EL (cell line): ENCODE results near the gene ZNF467.

Experiments
- DNase-seq: peaks from one replicate; pipeline ENCODE4 v3.0.0-alpha.2; 2016

The ZNF467 gene

DNA sequence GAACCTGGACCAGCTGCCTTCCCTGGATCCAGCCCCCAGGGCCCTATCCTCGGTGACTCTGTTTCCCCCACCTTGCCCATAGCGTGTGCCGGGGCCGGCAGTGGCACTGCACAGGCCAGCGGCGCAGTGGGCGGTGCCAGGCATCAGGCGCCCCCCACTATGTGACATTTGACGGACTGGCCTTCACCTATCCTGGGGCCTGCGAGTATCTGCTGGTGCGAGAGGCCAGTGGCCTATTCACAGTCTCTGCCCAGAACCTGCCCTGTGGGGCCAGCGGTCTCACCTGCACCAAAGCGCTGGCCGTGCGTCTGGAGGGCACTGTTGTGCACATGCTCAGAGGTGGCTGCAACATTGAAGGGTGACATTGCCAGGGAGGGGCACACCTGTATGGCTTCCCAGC is 12.0 kb upstream of the ZNF467 start:
- no peak for DNase-seq

DNA sequence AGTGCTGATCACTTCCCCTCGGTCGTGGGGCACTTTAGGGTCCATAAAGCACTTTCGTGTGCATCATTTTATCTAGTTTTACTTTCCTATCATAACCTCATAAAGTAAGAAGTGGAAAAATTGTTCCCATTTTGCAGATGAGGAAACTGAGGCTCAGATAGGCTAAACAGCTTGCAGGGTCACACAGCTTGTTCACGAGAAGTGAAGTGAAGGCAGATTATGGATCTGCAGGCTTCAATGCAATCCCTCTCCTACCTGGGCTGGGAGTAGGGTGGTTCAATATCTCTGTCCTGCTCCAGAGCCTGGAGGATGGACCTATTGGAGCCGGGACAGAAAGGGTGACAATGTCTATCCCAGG is 10.8 kb upstream of the ZNF467 start:
- DNase-seq, result no peak

DNA sequence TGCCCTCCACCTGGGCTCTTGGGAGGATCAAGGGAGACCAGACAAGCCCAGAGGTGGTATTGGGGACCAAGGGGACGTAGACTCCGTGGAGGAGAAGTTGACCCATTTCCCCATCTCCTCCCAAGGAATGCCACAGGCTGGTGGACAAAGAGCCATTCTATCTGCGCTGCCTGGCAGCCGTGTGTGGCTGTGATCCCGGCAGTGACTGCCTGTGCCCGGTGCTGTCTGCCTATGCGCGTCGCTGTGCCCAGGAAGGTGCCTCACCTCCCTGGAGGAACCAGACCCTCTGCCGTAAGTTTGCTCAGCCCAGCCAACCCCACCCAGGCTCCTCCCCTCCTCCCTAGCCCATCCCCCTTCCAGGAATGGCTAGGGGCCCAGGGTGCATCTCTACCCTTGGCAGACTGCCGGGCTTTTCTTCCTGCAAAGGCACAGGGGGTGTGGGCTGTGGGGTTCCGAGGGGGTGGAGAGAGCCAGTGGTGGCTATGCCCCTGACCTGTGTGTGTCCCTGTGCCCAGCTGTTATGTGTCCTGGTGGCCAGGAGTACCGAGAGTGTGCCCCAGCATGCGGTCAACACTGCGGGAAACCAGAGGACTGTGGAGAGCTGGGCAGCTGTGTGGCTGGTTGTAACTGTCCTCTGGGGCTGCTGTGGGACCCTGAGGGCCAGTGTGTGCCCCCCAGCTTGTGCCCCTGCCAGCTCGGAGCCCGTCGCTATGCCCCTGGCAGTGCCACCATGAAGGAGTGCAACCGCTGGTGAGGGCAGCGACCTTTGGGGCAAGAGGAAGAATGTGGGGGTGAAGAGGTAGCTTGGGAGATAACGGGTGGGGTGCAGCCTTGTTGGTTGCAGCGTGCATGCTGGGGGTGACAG is 10.2 kb upstream of the ZNF467 start:
- no peak for DNase-seq

DNA sequence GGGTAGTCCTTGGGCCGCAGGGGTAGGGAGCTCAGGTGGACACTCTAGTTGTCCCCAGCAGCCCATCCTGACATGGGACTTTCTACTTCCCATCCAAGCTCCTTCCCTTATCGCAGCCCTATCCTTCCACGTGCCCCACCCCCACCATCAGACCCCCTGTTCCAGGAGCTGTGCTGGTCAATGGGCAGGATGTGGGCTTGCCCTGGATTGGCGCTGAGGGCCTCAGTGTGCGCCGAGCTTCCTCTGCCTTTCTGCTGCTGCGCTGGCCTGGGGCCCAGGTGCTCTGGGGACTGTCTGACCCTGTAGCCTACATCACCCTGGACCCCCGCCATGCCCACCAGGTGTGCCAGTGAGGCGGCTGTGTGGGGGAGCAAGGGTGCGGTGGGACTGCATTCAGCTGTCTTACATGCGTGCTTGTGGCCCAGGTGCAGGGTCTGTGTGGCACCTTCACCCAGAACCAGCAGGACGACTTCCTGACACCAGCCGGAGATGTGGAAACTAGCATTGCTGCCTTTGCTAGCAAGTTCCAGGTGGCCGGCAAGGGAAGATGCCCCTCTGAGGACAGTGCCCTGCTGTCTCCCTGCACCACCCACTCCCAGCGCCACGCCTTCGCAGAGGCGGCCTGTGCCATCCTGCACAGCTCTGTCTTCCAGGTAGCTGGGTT is 9.4 kb upstream of the ZNF467 start:
- no peak for DNase-seq

DNA sequence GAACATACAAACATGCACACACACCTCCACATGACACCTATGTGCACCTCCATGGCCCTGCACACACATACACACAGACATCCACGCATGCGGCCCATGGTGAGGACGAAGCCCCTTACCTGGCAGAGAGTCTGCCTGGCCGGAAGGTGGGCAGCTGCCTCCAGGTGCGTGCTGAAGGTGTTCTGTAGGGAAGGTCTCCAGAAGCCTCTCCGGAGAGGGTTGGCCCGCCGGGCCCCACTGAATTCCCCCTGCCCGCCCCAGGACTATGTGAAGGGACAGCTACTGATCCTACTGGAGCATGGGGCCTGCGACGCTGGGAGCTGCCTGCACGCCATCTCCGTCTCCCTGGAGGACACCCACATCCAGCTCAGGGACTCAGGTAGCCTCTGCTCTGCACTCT is 8.5 kb upstream of the ZNF467 start:
- DNase-seq, result no peak

DNA sequence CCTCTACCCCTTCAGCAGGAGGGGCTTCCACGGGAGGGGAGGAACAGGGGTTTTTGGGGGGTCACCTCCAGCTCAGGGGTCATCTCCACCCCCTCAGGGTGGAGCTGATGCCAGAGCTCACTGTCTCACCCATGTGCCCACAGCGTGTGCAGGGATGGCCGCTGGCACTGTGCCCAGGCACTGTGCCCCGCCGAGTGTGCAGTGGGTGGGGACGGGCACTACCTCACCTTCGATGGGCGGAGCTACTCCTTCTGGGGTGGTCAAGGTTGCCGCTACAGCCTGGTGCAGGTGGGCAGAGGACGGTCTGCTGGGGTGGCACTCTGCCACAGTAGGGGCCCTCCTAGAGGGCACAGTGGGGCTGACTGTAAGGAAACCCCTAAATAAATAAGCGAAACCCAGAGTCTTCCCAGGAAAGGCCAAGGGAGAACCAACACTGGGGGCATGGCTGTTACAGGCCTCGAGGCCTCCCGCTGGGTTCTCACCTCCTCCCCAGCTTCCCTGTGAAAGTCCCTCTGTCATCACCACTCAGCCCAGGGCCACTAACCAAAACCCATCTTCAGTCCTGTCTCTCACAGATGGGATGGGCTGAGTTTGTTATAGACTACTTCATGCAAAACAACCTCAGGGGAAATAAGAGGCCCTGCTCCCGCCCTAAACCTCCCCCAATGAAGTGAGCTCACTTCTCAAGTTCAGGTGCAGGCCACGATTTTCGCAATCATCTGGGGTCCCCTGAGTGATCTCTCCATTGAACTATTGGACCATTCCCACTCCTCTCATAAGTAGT is 7.4 kb upstream of the ZNF467 start:
- DNase-seq, result no peak

DNA sequence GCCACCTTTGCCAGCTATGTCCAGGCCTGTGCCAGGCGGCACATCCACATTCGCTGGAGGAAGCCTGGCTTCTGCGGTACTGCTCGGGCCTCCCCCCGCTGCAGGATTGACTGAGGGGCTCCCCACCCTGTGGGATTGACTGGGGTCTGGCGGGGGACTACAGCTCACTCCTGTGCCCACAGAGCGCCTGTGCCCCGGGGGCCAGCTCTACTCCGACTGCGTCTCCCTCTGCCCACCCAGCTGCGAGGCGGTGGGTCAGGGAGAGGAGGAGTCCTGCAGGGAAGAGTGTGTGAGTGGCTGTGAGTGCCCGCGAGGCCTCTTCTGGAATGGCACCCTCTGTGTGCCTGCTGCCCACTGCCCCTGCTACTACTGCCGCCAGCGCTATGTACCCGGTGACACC is 6.7 kb upstream of the ZNF467 start:
- no peak for DNase-seq

DNA sequence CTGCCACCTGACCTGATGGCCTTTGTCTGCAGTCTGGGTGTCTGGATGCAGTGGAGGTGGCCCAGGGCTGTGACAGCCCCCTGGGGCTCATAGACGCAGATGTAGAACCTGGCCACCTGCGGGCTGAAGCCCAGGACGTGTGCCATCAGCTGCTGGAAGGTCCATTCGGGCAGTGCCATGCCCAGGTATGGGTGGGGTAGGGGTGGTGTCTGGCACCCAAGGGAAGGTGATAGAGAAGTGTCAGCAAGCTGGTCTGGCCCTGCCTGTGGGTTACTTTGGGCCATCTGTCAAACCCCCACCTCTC is 6.1 kb upstream of the ZNF467 start:
- DNase-seq, result no peak

DNA sequence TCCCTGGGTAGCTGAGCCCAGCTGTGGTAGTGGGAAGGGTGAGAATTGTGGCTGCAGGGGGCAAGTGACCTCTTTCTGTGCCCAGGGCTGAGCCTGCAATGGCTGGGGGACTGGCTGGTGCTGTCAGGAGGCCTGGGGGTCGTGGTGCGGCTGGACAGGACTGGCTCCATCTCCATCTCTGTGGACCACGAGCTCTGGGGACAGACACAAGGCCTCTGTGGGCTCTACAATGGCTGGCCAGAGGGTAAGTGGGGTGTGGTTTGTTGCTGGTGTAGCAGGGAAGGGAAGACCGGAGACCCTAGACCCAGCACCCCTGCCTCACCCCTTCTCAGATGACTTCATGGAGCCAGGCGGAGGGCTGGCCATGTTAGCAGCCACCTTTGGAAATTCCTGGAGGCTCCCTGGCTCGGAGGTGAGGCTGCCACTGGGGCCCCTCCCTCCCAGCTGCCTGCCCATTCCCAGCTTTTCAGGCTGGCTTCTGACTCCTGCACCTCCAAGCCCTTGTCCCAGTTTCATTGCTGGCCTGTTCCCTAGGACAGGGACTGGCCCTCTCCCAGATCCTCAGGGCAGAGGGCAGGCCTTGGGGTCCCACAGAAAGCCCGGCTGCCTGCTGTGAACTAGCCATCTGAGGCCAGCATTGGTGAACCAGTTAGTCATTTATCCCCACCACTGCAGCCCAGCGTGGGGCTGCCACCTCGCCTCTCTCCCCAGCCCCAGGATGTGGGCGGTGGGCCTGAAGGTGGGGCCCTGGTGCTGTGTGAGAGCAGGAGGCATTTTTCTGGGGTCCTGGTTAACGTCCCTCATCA is 5.5 kb upstream of the ZNF467 start:
- DNase-seq, result no peak

DNA sequence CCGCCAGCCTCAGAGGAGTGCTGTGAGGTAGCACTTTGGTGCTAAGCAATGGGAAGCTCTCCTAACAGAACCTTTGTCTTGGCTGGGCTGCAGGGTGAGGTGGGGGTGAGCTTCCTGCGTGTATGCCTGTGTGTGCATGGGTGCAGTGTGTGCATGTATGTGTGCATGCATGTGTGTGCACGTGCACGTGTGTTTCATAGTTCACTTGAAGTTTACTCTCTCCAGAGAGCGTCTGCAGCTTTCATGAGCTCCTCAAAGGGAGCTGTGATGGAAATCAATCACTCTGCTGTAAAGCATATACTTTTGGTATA is 4.9 kb upstream of the ZNF467 start:
- no peak for DNase-seq

DNA sequence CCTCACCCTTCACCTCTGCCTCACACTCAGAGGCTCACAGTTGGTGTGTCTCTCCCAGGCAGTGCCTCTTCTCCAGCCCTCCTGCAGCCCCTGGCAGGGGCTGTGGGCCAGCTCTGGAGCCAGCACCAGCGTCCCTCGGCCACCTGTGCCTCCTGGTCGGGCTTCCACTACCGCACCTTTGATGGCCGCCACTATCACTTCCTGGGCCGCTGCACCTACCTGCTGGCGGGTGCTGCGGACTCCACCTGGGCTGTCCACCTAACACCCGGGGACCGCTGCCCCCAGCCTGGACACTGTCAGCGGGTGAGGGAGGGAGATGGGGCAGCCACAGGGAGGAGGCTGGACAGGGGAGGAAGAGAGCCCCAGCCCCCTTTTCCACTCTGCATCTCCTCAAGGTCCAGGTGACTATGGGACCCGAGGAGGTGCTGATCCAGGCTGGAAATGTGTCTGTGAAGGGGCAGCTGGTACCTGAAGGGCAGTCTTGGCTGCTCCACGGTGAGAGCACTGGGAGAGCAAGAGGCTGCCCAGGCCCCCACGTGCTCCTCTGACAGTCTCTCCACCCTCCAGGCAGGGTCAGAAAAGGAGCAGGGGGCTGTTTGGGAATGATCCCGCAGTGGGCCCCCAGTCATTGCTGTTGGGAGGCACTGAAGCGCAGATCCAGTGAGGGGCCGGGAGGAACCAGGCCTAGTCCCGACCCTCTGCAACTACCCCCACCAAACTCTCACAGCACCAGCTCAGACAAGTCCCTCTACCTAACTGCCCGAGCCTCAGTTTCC is 4.4 kb upstream of the ZNF467 start:
- no peak for DNase-seq

DNA sequence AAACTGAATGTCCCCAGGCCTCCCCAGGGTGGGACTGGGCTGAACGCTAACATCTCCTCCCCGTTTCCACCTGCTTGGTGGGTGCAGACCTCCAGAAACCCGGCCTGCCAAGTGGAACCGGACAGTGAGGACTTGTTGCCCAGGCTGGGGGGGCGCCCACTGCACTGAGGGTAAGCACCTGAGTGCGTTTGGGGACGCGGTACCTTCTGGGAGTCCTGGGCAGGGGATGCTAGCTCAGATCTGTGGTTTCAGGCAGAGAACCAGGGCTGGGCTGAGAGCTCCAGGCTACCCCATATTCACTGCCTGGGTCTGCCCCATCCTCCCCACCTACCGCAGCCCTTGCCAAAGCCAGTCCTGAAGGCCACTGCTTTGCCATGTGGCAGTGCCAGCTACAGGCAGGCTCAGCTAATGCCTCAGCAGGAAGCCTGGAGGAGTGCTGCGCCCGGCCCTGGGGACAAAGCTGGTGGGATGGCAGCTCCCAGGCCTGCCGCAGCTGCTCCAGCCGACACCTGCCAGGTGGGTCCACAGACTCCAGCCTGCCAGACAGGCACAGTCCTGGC is 3.5 kb upstream of the ZNF467 start:
- no peak for DNase-seq

DNA sequence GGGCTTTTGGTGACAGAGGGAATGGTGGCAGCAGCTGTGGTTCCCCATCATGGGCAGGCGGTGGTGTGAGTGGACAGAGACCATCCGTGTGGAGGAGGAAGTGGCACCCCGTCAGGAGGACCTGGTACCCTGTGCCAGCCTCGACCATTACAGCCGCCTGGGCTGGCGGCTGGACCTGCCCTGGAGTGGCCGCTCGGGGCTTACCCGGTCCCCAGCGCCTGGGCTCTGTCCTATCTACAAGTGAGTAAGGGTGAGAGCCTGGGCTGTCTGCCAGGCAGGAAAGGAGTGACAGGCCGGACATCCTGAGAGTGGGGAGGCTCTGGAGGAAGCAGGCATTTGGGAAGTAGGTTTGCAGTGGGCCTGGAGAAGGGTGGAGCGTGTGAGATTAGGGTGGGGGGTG is 2.9 kb upstream of the ZNF467 start:
- peak; percentile 48 for DNase-seq

DNA sequence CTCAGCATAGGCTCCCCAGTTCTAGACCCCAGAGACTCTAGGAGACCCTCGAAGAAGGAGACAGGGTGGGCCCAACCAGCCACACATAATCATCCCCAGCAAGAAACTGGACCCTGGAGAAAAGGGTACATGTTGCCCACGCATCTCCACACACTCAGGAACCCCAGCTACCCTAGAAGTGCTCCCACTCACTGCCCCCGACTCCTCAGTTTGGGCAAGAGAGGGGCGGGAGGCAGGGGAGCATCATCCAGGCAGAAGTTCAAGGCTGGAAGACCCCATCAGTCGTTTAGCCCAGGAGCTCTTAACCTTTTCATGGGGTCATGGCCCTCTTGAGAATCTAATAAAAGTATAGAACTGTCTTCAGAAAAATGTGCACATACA is 1.8 kb upstream of the ZNF467 start:
- no peak for DNase-seq

DNA sequence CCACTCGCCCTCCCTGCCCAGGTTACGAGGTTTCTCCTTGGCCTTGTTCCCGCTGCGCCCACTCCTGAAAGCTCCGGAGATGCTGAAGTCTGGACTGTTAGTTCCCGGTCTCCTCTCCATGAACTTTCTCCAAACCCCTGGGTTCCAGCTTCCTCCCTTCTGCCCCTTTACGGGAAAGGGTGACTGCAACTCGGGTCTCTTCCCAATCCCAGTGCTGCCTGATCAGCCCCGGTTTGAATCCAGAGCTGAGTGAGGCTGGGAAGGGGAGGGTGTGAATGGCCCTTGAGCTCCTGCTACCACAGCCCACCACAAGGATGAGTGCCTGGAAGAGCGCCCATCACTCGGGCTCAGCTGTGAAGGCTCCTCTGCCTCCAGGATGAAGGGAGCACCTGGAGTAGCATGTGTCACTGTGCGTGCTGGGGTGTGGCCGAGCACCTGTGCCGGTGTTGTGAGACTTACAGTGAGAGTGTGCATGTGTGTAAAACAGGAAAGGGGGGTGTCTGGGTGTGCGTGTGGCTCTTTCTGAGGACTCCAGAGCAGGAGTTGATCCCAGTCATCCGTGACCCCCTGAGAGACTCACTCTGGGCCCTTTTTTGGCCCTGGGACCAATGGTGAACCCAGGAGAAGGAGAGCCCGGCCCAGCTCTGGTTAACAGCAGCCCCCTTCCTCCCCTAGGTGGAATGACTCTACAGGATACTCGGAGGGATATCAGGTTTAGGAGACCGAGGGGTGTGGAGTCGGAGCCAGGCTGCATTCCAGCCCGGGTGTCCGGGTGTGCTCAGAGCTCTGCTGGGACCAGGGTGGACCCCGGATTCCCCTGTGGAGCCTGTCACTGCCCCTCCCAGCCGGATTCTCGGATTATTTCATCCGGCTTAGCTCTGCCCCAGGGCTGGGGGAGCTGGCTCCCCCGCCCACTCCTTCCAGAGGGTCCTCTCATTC is 1.1 kb upstream of the ZNF467 start:
- DNase-seq, result no peak

DNA sequence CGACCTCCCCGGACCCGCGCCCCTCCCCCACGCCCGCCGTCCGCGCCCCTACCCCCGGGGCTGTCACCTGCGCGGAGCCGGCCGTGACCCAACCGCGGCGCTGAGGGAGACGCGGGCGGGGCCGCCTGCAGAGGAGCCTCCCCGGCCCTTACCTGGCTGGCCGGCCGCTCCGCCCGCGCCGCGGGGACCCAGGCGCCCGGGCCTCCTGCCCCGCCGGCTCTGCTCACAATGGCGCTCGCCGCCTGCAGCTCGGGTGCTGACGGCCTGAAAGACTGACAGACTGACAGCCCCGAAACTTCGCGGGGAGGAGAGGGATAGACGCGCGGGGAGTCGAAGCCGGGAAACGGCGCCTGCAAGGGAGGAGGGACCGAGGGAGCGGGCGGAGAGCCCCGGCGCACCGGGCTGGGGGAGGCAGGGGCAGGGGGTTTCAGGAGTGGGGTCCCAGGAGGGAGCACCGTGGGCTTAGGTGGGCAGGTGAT is 393 bp downstream of the ZNF467 start:
- no peak for DNase-seq

DNA sequence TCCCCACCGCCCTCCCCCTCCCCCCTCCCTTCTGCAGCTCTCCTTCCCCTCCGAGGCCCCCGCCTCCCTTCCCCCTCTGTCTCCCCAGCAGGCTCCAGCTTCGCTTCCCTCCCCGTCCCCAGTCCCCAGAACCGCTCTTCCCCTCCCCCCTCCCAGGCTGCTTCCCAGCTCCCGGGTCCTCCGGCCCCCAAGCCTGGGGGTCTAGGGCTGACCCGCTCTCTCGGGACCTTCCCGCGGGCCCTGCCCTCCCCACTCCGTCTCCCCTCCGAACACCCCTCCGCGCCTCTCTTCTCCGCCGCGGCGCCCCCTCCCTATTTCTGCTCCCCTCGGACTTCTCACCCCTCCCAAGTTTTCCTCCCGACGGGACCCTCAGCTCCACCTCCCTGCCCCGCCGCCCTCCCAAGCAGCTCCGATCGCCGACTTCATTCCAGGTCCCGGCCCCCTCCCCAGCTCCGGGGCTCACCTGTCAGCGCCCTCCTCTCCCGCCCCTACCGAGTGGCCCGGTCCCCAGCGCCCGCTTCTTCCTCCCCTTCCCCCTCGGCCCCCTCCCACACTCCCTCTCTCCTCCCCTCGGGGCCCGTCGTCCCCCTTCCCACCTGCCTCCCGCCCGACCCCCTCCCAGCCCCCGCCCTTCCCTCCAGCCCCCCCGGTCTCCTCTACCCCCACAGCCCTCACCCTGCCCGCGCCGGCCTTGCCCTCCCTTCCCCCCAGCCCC is 990 bp downstream of the ZNF467 start:
- DNase-seq, result no peak

DNA sequence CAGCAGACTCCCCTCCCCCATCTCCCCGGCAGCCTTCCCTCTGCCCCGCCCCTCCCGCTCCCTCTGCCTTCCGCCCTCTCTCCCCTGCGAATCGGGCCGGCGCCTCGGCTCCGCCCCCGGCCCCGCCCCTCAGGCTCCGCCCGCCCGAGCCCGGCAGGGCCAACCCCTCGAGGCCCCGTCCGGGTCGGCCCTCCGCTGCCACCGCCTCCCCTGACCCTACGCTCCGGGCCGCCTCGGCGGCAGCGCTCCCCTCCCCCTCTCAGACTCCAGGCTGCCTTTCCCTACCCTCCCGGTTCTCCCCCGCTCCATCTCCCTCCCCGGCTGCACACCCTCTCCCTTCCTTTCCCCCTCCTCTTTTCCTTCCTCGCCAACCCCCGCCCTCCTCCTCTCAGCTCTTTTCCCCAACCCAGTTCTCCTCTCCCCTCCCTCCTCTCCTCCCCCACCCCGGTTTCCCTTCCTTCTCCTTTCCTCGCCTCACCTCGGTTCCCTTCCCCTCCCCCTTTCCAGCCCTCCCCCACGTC is 1.6 kb downstream of the ZNF467 start:
- peak; percentile 83 for DNase-seq

DNA sequence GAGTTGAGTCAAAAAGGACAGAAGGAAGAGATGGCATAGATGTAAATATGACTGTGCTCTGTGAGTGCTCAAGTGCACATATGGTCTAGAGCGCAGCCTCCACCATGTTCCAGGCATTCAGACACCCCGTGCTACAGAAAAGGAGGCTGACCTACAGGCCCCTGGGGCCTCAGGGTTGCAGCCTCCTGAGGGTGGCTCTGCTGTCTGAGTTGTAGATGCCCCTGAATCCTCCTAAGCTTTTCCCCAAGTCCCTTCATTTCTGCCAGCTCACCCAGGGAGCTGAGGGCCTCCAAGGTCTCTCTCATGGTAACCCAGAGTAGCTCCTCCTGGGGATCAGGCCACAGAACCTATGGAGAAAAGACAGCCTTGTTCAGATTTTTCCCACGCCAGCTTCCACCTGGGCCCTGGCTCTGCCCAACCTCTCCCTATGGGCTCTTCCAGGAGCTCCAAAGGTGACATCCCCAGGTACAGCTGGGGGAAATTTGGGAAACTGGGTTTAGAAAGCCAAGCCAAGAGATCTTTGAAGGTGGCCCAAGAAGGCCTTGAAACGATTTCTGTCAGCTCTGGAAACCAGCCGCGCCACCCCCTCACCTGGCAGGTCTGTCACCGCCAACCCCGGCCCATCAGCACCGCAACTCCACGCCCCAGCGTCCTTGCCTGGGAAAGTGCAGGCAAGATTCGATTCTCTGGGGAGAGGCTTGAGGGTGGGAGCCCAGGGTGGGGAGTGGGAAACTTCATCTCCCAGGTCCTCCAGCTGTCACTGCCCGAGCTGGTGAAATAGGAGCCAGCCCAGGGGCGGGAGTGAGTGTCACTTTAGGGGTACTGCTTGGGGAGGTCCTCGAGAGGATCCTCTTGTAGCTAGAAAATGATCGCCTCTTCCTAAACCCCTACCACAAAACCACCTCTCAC is 2.4 kb downstream of the ZNF467 start:
- no peak for DNase-seq
